Thyroid gland (tissue), 4 donors: ENCODE results near the gene MAP3K8.

Experiments
- POLR2A ChIP-seq, 2 donors: fragments of 450-650 bp; IDR thresholded peaks; one replicate each; pipeline ENCODE4 v1.6.1; 2017; ENCODE audit warnings: antibody characterized with exemption in 2 of 2, mild to moderate bottlenecking in 2 of 2, moderate library complexity in 1 of 2
- TF ChIP-seq, protein P1 (sequence below), 6 experiments: fragments of 200-600 bp in 3 of 6; fragments of 450-650 bp in 3 of 6; sonication (generic) in 3 of 6; IDR thresholded peaks; one replicate each; pipeline ENCODE4 v1.5.1; 2016 to 2019; ENCODE audit warnings: antibody characterized with exemption in 6 of 6, mild to moderate bottlenecking in 2 of 6, inconsistent platforms in 1 of 6, moderate library complexity in 1 of 6

DNA sequence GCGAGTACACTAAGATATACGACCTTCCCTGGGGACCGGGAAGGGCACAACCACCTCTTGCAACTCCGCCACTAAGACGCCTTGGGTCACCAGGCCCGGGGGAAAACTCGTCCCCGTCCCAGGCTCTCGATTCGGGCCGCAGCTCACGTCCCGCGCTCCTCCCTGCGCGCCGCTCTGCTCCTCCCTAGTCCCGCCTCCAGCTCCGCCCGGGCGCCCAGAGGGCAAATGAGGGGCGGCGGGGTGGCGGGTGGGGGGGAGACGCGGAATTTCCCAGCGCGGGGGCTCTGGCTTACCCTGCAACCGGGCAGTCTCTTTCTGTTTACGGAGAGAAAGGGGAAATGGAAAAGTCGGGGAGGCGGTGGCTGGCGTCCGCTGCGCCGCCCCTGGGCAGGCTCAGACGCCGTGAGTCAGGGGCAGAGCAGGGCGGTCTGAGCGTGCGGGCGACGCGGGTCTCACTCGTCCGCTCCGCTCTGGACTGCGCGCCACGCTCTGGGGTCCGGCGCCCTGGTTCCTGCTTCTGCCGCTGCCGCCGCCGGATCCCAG lies at the start of gene MAP3K8:
- peak; percentile 85 to 91 for TF ChIP-seq POLR2A (IDR thresholded peaks at IDR 0.05)
- TF ChIP-seq, protein P1, sequence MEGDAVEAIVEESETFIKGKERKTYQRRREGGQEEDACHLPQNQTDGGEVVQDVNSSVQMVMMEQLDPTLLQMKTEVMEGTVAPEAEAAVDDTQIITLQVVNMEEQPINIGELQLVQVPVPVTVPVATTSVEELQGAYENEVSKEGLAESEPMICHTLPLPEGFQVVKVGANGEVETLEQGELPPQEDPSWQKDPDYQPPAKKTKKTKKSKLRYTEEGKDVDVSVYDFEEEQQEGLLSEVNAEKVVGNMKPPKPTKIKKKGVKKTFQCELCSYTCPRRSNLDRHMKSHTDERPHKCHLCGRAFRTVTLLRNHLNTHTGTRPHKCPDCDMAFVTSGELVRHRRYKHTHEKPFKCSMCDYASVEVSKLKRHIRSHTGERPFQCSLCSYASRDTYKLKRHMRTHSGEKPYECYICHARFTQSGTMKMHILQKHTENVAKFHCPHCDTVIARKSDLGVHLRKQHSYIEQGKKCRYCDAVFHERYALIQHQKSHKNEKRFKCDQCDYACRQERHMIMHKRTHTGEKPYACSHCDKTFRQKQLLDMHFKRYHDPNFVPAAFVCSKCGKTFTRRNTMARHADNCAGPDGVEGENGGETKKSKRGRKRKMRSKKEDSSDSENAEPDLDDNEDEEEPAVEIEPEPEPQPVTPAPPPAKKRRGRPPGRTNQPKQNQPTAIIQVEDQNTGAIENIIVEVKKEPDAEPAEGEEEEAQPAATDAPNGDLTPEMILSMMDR (IDR thresholded peaks at IDR 0.05): no peak
